Keratinocyte (primary cell): ENCODE measurements around the gene MED27. TPM values are rescaled to one million over a fixed set of nuclear protein-coding genes. Genes with fewer than 3 reads are reported as not detected.

Source experiments
- DNase-seq: peaks from one replicate; pipeline ENCODE4 v3.0.0-alpha.2; 2011; ENCODE audit warnings: low read depth, missing footprints, low spot score
- FAIRE-seq: peaks from 2 replicates; lab custom pipeline; 2011; peaks lifted over from hg19 to GRCh38; lab: Jason Lieb, UNC
- H2AFZ ChIP-seq: 2 replicates; pipeline ENCODE4 v1.6.0; 2012; ENCODE audit warnings: low read length, control low read depth, inconsistent platforms; ENCODE audit not compliant: control insufficient read depth
- H3K27ac ChIP-seq: 2 replicates; pipeline ENCODE4 v1.5.1; 2011; ENCODE audit warnings: low read length; ENCODE audit not compliant: control insufficient read depth, insufficient read depth
- H3K27me3 ChIP-seq: 3 replicates; pipeline ENCODE4 v1.6.0; 2011; ENCODE audit warnings: low read length; ENCODE audit not compliant: control insufficient read depth, insufficient read depth; ENCODE audit errors: extremely low read depth
- H3K36me3 ChIP-seq, 2 experiments: 2 replicates in 1 of 2; 3 replicates in 1 of 2; pipeline ENCODE4 v1.5.1; 2011; ENCODE audit warnings: low read length in 2 of 2, mild to moderate bottlenecking in 1 of 2; ENCODE audit not compliant: control insufficient read depth in 2 of 2, insufficient read depth in 2 of 2; ENCODE audit errors: extremely low read depth in 1 of 2
- H3K4me1 ChIP-seq: 3 replicates; pipeline ENCODE4 v1.5.1; 2011; ENCODE audit warnings: low read length; ENCODE audit not compliant: control insufficient read depth, insufficient read depth; ENCODE audit errors: extremely low read depth
- H3K4me2 ChIP-seq: 3 replicates; pipeline ENCODE4 v1.6.0; 2011; ENCODE audit warnings: low read depth, low read length; ENCODE audit not compliant: control insufficient read depth, insufficient read depth; ENCODE audit errors: extremely low read depth
- H3K4me3 ChIP-seq, 3 experiments: fragments of 200-600 bp in 1 of 3; sonication (generic) in 1 of 3; 2 replicates in 2 of 3; 3 replicates in 1 of 3; pipeline ENCODE4 v1.5.1; 2011 to 2016; ENCODE audit warnings: low read length in 3 of 3, mild to moderate bottlenecking in 3 of 3, control low read depth in 2 of 3, inconsistent platforms in 1 of 3, low read depth in 1 of 3, mixed read lengths in 1 of 3, mixed run types in 1 of 3, moderate library complexity in 1 of 3; ENCODE audit not compliant: control insufficient read depth in 2 of 3, insufficient read depth in 2 of 3; ENCODE audit errors: extremely low read depth in 1 of 3
- H3K79me2 ChIP-seq: 2 replicates; pipeline ENCODE4 v1.6.0; 2012; ENCODE audit warnings: low read length; ENCODE audit not compliant: control insufficient read depth, insufficient read depth
- H3K9ac ChIP-seq: 3 replicates; pipeline ENCODE4 v1.6.0; 2011; ENCODE audit warnings: low read length; ENCODE audit not compliant: control insufficient read depth, insufficient read depth; ENCODE audit errors: extremely low read depth
- H3K9me1 ChIP-seq: 3 replicates; pipeline ENCODE4 v1.6.0; 2011; ENCODE audit warnings: low read length; ENCODE audit not compliant: control insufficient read depth, insufficient read depth; ENCODE audit errors: extremely low read depth
- H3K9me3 ChIP-seq: 2 replicates; pipeline ENCODE4 v1.5.1; 2012; ENCODE audit warnings: low read depth, low read length; ENCODE audit not compliant: control insufficient read depth
- H4K20me1 ChIP-seq: 3 replicates; pipeline ENCODE4 v1.6.0; 2011; ENCODE audit warnings: low read length; ENCODE audit not compliant: control insufficient read depth, insufficient read depth; ENCODE audit errors: extremely low read depth
- EZH2 ChIP-seq: IDR thresholded peaks from one replicate; pipeline ENCODE4 v1.6.1; 2012; ENCODE audit warnings: inconsistent platforms, mild to moderate bottlenecking, low read length, moderate library complexity
- dilution Hi-C: fragments of 300-500 bp; cut with MboI; formaldehyde crosslinking; loops from one replicate; pipeline ENCODE4 v1.7.0; 2020; ENCODE audit warnings: low sequenced_read_pairs; ENCODE audit not compliant: extremely low pct_ligation_motif_present
- polyA plus RNA-seq, 5 experiments: library from polyadenylated mRNA; depleted of rRNA in 3 of 5; stranded (reverse) in 3 of 5; stranded (forward) in 1 of 5; unstranded in 1 of 5; fragments of >200 nt; gene quantifications; 1 replicate in 1 of 5; 2 replicates in 3 of 5; 3 replicates in 1 of 5; pipeline versions ENCODE4 v1.2.1 to v1.2.3, GENCODE V29; 2011 to 2012; ENCODE audit warnings: missing spikeins in 2 of 5, low read depth in 1 of 5, low replicate concordance in 1 of 5
- TF ChIP-seq, protein P1 (sequence below), 3 experiments: IDR thresholded peaks in 1 of 3; conservative IDR thresholded peaks in 1 of 3; optimal IDR thresholded peaks in 1 of 3; 2 replicates in 2 of 3; 3 replicates in 1 of 3; pipeline versions ENCODE3 to v1.5.1; 2011; ENCODE audit warnings: low read length in 3 of 3, mild to moderate bottlenecking in 3 of 3, moderate library complexity in 2 of 3, control low read depth in 1 of 3, inconsistent platforms in 1 of 3; ENCODE audit not compliant: insufficient read depth in 2 of 3; ENCODE audit errors: extremely low read depth in 1 of 3

MED27 gene
- polyA plus RNA-seq, 1 donor (not counting 4 experiments of a cell fraction or from before 2014, with no cell fraction given), result 39.0 TPM

- Histone ChIP-seq H3K4me1 (peaks cover 31% of the 10 kb centered on the region), H3K9ac (no peak overlapping the region), H3K4me2 (no peak overlapping the region), H3K27me3 (no peaks in the 10 kb centered on the region), H3K27ac (no peak overlapping the region), H2AFZ (no peak overlapping the region), H4K20me1 (peaks cover 7% of the 10 kb centered on the region), H3K79me2 (peaks cover 79% of the 10 kb centered on the region), H3K9me3 (no peaks in the 10 kb centered on the region), H3K36me3 (peaks cover 5 to 21% of the 10 kb centered on the region in 2 experiments), H3K9me1 (peaks cover 1% of the 10 kb centered on the region), H3K4me3 (no peak overlapping the region)
- no peak for DNase-seq
- TF ChIP-seq EZH2, result no peak
- TF ChIP-seq, protein P1, sequence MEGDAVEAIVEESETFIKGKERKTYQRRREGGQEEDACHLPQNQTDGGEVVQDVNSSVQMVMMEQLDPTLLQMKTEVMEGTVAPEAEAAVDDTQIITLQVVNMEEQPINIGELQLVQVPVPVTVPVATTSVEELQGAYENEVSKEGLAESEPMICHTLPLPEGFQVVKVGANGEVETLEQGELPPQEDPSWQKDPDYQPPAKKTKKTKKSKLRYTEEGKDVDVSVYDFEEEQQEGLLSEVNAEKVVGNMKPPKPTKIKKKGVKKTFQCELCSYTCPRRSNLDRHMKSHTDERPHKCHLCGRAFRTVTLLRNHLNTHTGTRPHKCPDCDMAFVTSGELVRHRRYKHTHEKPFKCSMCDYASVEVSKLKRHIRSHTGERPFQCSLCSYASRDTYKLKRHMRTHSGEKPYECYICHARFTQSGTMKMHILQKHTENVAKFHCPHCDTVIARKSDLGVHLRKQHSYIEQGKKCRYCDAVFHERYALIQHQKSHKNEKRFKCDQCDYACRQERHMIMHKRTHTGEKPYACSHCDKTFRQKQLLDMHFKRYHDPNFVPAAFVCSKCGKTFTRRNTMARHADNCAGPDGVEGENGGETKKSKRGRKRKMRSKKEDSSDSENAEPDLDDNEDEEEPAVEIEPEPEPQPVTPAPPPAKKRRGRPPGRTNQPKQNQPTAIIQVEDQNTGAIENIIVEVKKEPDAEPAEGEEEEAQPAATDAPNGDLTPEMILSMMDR (optimal IDR thresholded peaks at IDR 0.05 in 1 of 3, IDR thresholded peaks at IDR 0.05 in 1 of 3, conservative IDR thresholded peaks at IDR 0.05 in 1 of 3; ENCODE audit: extremely low read depth in 1 of 3, insufficient read depth in 2 of 3, low read length in 3 of 3), result no peak
- dilution Hi-C loops, result no loop called here
- FAIRE-seq, result no peak
Observed at GRCh38 chr9:132075853-132076252, 3.8 kb downstream of the MED27 start.

DNA sequence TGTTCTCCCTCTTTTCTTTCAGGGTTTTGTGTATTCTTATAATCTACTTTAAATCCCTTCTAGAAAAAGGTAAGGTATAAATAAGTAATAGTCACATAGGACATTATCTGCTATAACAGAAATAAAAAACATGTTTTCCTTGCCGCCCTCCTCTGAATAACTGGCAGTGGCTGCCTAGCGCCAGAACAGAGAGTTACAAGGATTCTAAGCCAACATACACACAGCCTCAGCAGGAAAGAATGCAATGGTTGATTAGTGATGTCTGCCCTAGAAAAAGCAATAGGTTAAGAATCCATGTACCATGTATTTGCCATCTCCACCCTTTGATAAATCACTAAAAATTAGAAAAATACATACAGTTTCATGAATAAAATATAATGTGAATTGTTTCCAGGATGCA lies 4.9 kb downstream of the MED27 start:
- Histone ChIP-seq H3K9me3 (no peaks in the 10 kb centered on the region), H2AFZ (no peak overlapping the region), H3K4me1 (peaks cover 28% of the 10 kb centered on the region), H3K4me2 (no peak overlapping the region), H3K9me1 (peaks cover 3% of the 10 kb centered on the region), H3K9ac (no peak overlapping the region), H3K79me2 (peaks cover 81% of the 10 kb centered on the region), H4K20me1 (peaks cover 10% of the 10 kb centered on the region), H3K27ac (no peak overlapping the region), H3K36me3 (peaks cover 5 to 21% of the 10 kb centered on the region in 2 experiments), H3K27me3 (no peaks in the 10 kb centered on the region), H3K4me3 (no peak overlapping the region)
- DNase-seq, result no peak
- dilution Hi-C loops, result no loop called here
- FAIRE-seq, result no peak
- TF ChIP-seq, protein P1 (optimal IDR thresholded peaks at IDR 0.05 in 1 of 3, IDR thresholded peaks at IDR 0.05 in 1 of 3, conservative IDR thresholded peaks at IDR 0.05 in 1 of 3; ENCODE audit: extremely low read depth in 1 of 3, insufficient read depth in 2 of 3, low read length in 3 of 3), result no peak
- TF ChIP-seq EZH2, result no peak
